Testis (tissue), 2 donors: Measurements from ENCODE around the gene CTXND1.

Experiments
- CTCF ChIP-seq, 3 experiments: fragments of 450-650 bp in 2 of 3; fragments of 200-600 bp in 1 of 3; sonication (generic) in 1 of 3; IDR thresholded peaks; one replicate each; pipeline ENCODE4 v1.5.1; 2016 to 2019; ENCODE audit warnings: antibody characterized with exemption in 3 of 3, mild to moderate bottlenecking in 2 of 3, moderate library complexity in 1 of 3
- POLR2A ChIP-seq: fragments of 450-650 bp; IDR thresholded peaks from one replicate; pipeline ENCODE4 v1.6.1; 2017; ENCODE audit warnings: antibody characterized with exemption, mild to moderate bottlenecking, moderate library complexity

- TF ChIP-seq POLR2A (no peak), CTCF (IDR thresholded peaks at IDR 0.05) (no peak)
Measured at GRCh38 chr15:80161468-80162016, 90.5 kb downstream of the CTXND1 start.
